Fibroblast of villous mesenchyme (primary cell): ENCODE data around the gene APOBEC3B. TPM values are rescaled to one million over a fixed set of nuclear protein-coding genes. Genes with fewer than 3 reads are reported as not detected.
A peak's percentile ranks its signal among the peaks of the same experiment; 100 is the strongest.
"Not testable (repeated sequence)": the region's sequence is repeated elsewhere in the genome, so short reads cannot be mapped to it uniquely, and the experiment has no call there.

Experiments
- DNase-seq: peaks from one replicate; pipeline ENCODE4 v3.0.0-alpha.2; 2010; ENCODE audit warnings: low read depth
- H3K4me3 ChIP-seq: 2 replicates; pipeline ENCODE4 v1.5.1; 2011; ENCODE audit warnings: low read depth, mild to moderate bottlenecking, low read length
- CTCF ChIP-seq: IDR thresholded peaks from 2 replicates; pipeline ENCODE4 v1.5.1; 2012; ENCODE audit warnings: low read depth, mild to moderate bottlenecking, low read length; ENCODE audit not compliant: insufficient read depth
- total RNA-seq: library from RNA; depleted of rRNA; stranded (reverse); fragments of >200 nt; gene quantifications from 2 replicates; pipeline ENCODE4 v1.2.3, GENCODE V29; 2012

Gene APOBEC3B
- total RNA-seq, 1 donor: 2.2 TPM

- DNase-seq: no peak
- no peak for TF ChIP-seq CTCF
- H3K4me3 ChIP-seq: no peak overlapping the region
These were observed 25.0 kb downstream of the APOBEC3B start for GRCh38 chr22:39007177-39007576.

GRCh38 chr22:39008271-39008850 lies 26.2 kb downstream of the APOBEC3B start:
- not testable (repeated sequence) for H3K4me3 ChIP-seq, DNase-seq

GRCh38 chr22:39010946-39011345 lies 28.8 kb downstream of the APOBEC3B start:
- no peak for DNase-seq
- no peak for TF ChIP-seq CTCF
- no peak overlapping the region for H3K4me3 ChIP-seq

- no peak for TF ChIP-seq CTCF
- no peak overlapping the region for H3K4me3 ChIP-seq
- DNase-seq: peak; percentile 8
These were observed 30.7 kb downstream of the APOBEC3B start for GRCh38 chr22:39012533-39013511.

GRCh38 chr22:39013561-39013941 lies 31.4 kb downstream of the APOBEC3B start:
- not testable (repeated sequence) for DNase-seq
- H3K4me3 ChIP-seq: peak overlapping the region; percentile 69

GRCh38 chr22:39013942-39014722 lies 32.0 kb downstream of the APOBEC3B start, which contains the start of gene APOBEC3C:
Gene APOBEC3C, plus strand, starts transcription at chr22:39014257. Its CDS starts 106 bp downstream, at chr22:39014363.
- TF ChIP-seq CTCF: peak; percentile 22
- DNase-seq: peak; percentile 95
- peak within 1 kb of the TSS; percentile 69 for H3K4me3 ChIP-seq

GRCh38 chr22:39014723-39015121 lies 32.6 kb downstream of the APOBEC3B start:
- DNase-seq: peak; percentile 10
- H3K4me3 ChIP-seq: peak overlapping the region; percentile 69

GRCh38 chr22:39016592-39016991 lies 34.4 kb downstream of the APOBEC3B start:
- no peak for DNase-seq
- TF ChIP-seq CTCF: no peak

More at GRCh38 chr22:39016592-39016991, 34.4 kb downstream of the APOBEC3B start:
- no peak overlapping the region for H3K4me3 ChIP-seq
